Suppressor macrophage treated with lipopolysaccharide for 4 hours (primary cell): Measurements from ENCODE around the gene TCERG1.

Source experiments
- DNase-seq: peaks from one replicate; pipeline ENCODE4 v3.0.0-alpha.2; 2020

Gene TCERG1

GRCh38 chr5:146458894-146459293, 11.8 kb downstream of the TCERG1 start:
- no peak for DNase-seq

DNA sequence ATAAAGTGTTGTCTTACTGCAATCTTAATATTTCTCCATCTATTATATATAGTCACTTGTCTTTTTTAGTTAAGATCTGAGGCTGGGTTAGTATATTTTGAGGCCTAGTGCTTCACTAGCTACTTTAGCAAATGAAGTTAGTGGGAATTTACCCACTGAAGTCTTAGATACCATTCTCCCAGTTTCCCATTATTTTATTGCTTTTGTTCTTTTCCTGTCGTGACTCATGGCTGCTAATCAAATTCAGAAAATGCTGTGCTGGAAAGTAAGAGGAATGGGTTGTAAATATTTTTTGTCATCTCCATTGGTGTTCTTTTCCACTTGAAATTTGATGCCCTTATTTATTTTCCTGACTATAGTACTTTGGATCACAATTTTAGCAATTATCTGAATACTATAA, 14.2 kb downstream of the TCERG1 start:
- no peak for DNase-seq

GRCh38 chr5:146463446-146463845, 16.3 kb downstream of the TCERG1 start:
- no peak for DNase-seq

DNA sequence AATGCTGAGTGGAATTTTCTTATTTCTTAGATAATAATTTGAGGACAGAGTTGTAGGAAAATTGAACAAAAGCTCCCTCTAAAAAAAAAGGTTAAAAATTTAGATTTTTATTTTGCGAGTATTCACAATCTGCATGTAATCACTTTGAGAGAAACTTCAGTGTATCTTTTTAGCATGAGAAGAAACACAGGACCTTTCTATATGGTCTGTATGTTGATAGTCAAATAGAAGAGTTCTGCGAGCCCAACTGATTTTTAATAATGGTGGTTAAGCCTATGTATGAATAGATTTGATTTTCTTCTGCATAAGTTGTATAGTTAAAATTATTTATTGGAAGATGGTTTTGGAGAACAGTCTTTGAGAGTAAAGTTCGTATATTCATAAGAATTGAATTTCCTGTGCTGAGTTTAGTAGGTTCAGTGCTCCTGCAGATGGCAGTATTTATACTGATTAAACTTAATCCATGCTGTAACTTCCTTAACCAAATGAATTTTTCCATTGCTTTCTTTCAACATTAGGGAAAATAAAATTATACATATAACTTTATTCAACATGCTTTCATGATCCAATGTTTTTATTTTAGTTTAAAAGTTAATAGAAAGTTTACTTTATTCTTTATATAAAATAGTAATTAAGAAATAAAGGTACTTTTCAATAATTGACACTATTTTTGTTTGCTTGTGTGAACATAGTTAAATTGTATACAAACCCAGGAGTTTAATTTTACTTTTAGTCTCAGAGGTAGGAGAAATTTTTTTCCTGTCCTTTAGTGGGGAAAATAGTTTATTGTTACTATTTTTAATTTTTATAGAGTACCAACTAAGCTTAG, 19.6 kb downstream of the TCERG1 start:
- peak; percentile 6 for DNase-seq

DNA sequence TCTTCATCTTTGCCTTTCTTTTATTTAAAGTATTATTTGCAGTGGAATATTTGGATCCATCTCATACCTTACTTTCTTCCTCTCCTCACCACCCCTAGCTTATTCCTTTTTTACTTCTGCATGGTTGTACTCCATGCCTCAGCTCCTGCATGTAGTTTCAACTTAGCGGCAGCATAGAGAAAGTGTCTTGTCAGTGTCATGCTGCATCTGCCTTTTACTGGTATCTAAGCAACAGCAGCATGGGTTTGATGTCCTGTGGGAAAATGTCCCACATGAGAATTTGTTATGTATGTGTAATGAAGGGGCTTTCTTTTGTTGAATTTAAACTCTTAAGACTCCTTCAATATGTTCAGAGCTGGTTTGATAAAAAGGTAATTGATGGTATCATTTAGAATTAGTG, 20.6 kb downstream of the TCERG1 start:
- DNase-seq: no peak

- DNase-seq: peak; percentile 65
Observed at GRCh38 chr5:146474065-146474464, 26.9 kb downstream of the TCERG1 start.

GRCh38 chr5:146475190-146475780, 28.2 kb downstream of the TCERG1 start:
- DNase-seq: no peak

DNA sequence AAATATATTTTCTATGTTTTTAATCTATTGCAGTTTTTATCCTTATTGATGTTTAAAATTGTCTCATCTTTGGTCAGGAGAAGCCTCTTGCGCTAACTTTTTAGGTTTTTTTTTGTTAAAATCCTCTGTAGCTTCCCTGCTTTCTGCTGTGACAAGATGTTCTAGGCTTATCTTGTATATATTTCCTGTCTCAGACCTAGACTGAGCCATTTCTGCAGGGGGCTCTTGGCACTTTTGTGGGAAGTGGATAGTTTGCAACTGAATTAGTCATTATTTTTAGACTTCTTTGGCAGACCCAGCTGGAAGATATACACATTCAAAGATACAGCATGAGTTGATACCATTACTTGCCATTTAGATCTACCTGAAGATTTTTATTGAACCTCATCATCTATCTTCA, 28.8 kb downstream of the TCERG1 start:
- no peak for DNase-seq

- no peak for DNase-seq
Observed at GRCh38 chr5:146482775-146483174, 35.6 kb downstream of the TCERG1 start.

DNA sequence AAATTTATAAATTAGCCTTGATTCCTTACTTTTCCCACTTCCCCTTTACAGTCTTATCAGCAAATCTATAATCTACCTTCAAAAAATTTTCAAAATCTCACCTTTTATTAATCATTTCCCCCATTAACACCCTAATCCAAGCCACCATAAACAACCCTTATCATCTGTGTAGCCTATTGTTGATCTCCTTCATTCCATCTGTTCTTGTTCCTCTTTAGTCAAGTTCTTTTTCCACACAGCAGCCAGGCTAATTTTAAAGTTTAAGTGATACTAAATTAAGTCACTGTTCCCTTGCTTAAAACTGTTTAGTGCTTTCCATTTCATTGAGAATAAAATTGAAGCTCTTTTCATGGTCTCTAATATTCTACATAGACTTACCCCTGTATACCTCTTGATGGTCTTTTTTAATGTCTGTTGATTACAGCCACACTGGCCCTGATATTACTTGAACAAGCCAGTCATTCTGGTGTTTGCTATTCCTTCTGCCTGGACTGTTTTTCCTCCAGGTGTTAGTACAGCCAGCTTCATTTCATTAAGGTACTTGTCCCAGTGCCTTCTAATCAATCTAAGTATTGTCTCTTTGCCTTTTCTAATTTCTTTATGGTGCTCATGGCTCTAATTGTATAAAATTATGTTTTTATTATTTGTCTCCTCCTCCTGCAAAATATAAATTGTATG, 37.7 kb downstream of the TCERG1 start:
- no peak for DNase-seq

- no peak for DNase-seq
Observed at GRCh38 chr5:146490089-146490843, 43.1 kb downstream of the TCERG1 start.

GRCh38 chr5:146494656-146495055, 47.5 kb downstream of the TCERG1 start:
- no peak for DNase-seq

DNA sequence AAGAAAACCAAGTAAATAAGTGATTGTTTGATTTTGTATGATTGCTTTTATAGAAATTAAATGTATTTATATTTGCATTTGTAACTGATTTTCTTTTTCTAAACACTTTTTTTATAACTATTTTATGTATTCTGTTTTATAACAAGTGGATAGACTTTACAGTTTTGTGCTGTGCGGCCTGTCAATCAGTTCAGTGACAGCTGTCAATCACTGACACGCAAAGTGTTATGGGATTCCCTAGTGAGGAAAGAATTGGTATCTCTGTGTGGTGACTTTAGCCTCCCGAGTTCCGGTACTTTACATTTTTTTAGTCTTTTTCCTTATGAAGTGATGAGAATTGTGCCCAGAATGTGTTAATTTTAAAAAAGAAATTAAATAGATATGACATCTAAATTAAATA, 52.5 kb downstream of the TCERG1 start:
- no peak for DNase-seq

- no peak for DNase-seq
Observed at GRCh38 chr5:146507428-146507827, 60.3 kb downstream of the TCERG1 start.

GRCh38 chr5:146510559-146511125, 63.5 kb downstream of the TCERG1 start:
- peak; percentile 33 for DNase-seq

DNA sequence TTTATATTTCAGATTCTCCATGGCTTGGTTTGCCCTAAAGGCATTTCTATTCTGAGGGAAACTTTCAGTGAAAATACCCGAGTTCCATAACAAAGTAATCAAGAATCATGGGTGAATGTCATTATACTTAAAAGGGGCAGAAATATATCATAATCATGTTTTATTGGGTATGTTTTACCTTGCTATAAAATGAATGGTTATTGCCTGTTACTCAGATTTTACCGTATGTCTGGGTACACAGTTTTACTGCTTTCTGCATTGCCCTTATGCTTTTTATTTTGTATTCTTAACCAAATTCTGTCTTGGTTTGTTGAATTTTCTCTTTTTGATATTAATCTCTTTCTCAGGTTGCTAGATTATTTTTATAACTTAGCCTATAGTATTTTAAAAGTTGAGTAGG, 66.3 kb downstream of the TCERG1 start:
- no peak for DNase-seq

DNA sequence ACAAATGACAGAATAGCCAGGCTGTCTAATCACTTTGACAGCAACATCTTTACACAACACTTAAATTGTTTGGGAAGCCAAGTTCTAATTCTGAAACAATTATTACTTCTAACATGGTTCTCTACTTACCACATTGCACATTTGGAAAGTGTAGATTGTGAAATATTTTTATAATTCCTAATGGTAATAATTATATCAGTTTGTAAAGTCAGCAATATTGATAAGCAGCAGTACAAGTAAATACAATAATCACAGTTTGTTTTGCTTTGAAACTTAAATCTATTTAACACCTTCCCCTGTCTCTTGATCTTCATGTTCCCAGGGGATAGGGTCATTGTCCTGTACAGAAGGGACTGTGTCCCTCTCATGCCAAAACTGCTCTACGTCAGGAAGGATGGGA, 67.4 kb downstream of the TCERG1 start:
- no peak for DNase-seq

DNA sequence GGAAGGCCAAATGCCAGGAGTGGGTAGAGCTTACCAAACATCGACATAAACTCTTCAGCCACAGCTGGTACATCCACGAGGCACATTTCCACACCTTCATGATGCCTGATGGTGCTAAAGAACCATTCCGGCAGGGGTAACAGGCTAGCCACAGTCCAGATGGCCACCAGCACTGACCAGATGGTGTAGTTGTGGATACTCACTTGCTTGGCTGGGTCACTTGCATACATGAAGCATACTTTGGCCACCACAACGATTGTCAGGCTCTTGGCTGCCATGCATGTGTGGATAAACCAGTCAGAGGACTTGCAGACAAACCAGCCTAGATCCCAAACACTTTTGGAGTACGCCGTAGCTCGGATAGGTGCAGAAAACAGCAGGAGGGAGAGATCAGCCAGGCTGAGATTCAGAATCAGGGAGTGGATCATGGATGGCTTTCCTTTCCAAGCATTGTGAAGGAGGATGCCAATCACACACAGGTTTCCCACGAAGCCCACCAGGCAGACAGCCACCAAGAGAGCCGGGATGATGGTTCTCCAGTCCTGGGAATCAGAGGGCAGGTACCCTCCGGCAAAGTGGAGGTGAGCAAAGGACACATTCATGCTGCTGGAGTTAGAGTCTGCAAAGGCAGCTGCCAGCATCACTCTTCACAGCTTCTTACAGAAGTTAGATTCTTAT, 68.5 kb downstream of the TCERG1 start:
- no peak for DNase-seq

DNA sequence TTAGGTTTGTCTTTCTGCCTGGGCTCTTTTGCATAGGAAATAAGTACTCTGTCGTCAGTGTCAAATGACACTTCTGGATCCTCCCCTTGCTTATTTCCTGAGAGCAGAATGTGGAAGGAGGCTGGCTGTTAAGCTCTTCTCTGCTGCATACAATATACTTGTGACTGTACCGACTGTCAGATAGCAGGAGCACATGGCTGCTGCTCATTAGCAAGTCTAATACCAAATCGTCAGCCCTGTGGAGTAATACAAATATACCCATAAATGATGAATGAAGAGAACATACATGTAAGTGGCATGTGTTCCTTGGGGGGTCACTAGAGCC, 69.0 kb downstream of the TCERG1 start, which contains the start of gene GPR151:
TSS of gene GPR151 (minus strand) at position 40 of the 325 bp plus-strand sequence. CDS start 77 bp downstream, outside the sequence.
- no peak for DNase-seq

DNA sequence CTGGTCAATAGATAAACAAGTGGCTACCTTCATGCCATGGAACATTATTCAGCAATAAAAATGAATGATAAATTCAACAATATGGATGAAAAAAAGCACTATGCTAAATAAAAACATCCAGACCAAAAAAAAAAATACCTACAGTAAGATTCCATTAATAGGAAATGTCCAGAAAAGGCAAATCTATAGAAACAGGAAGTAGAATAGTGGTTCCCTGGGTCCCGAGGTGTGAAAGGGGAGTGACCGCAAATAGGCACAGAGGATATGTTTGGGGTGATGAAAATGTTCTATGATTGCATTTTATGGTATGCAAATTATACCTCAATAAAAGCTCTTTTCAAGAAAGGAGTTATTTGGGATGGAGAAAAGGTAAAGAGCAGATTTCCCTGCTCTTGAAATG, 72.4 kb downstream of the TCERG1 start:
- no peak for DNase-seq

- no peak for DNase-seq
Observed at GRCh38 chr5:146520731-146521130, 73.6 kb downstream of the TCERG1 start.

DNA sequence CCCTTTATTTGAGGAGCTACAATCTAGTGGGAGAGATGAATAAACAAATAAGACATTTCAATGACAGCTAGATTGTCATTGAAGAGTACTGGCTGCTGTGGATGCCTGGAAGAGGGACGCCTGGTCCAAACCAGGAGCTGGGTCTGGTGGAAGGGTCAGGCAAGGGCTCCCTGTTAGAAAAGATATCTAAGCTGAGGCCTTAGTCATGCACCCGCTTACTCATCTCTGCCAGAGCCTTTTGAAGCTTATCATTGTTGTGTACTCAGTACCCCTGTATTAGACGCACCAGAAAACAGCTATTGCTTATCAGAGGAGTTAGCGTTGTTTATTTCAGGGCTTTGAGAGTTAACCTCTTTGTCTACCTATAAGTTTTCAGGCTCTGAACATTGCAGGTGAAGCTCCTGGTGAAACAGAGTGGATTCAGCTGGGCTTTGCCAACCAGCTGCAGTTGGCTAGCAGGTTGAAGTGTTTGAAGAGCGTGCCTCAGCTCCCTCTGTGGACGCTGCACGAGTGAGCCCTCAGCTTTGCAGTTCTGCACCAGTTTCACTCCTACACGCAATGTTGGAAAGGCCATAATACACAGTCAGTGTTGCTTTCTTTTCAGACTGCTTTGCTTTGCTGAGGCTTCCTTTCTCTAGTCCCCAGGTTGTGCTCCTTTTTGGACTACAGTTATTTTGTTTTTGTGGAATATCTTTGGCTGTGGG, 74.4 kb downstream of the TCERG1 start:
- no peak for DNase-seq
